Inflammatory macrophage (primary cell): Measurements from ENCODE around the gene HOXA9.
A peak's percentile ranks its signal among the peaks of the same experiment; 100 is the strongest.

Experiments used
- DNase-seq, 2 donors: peaks; one replicate each; pipeline ENCODE4 v3.0.0-alpha.2; 2020 to 2022

HOXA9 gene

DNA sequence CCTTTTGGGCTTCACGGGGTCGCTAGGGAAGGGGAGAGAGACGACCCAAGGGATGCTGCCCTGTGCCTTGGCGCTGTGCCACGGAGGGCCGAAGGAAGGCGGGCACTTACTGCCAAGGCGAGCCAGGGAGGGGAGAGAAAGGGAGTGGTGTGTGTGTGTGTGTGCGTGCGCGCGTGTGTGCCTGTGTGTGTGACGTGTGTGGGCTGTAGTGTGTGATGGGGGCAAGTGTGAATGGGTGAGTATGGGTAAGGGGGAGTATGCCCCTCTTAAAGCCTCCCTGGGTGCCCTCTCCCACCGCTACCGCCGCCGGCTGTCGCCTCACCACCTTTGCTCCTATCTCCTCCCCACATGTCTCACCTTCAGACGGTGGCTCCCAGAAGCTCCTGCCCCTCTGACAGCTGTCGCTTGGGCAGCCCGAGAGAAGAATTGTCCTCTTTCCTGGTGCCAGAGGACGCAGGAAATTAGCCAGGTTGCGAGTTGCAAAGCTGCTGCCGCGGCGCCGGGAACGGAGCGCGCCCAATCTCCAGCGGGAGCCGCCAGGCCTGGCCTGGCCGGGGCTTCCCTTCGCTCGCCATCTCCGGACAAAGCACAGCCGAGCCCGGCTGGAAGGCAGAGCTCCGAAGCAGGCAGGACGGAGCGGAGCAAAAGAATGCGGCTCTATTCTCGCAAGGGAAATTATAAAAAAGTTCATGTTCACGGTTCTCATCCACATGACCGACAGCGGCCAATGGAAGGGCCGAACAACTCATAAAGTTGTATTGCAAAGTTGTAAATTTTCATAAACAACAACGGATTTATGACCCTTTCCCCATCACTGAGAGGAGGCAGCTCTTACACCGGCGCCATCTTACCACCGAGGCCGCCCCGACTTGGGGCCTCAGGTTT lies 13.2 kb downstream of the HOXA9 start, which contains the start of gene HOXA3:
TSS of gene HOXA3 (minus strand) at position 653 of the 885 bp plus-strand sequence. CDS start 41,943 bp downstream, outside the sequence.
- no peak for DNase-seq

DNA sequence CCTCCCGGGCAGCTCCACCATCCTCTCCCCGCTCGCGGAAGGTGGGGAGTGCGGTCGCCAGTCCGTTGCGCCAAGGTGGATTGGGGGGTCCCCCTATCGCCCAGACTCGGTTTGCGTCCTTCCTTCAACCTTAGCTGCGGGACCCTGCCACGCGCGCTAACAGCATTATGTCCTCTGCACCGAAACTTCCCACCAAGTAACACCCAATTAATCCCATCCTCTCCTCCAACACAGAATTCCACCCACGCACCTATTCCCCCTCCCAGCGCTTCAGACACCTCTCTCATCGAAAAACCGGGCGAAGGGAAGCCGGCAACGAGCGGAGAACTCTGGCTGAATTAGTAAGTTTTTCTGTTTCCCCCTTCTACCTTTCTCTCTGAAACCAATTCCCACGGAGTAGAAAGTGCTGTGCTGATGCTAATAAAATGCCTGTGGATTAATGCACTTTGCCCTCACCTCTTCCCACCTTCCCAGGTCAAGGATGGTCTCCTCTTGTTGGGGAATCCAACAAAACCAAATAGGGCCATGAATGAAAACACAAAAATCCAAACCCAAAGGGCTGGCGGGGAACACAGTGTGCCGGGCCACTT lies 13.9 kb downstream of the HOXA9 start:
- DNase-seq = no peak

DNA sequence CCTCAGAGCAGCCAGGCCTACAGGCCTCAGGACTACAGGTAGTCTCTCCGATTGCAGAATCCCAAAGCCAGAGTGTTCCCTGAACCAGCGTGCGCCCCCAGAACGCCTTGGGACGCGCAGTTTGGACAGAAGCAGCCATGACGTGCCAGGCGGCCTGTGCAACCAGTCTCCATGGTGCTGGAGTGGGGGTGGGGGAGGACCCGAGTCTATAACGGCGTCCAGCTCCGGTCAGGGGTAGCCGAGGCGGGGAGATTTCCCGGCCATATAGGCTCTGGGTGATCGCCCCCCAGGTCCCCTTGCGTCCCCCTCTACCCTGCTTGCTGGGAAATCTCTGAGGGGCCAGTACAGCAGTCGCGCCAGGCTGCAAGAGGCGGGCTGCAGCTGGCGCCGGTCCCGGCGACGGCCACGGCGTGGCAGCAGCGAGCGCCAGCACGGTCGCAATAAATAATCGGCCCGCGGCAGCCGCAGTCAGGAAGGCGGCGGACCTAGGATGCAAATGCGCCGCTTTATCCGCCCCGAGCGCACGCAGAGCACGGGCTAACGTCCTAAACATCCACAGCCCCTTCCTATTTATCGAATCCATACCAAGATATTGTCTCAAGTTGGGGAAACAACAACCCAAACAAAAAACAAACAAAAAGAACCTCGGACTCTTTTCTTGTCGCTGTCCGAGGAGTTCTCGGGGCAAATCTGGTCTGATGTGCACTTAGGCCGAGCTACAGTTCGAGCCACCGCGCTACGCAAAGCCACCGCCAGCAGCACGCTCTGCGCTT lies 14.6 kb downstream of the HOXA9 start:
- peak; percentile 60 to 77 for DNase-seq

DNA sequence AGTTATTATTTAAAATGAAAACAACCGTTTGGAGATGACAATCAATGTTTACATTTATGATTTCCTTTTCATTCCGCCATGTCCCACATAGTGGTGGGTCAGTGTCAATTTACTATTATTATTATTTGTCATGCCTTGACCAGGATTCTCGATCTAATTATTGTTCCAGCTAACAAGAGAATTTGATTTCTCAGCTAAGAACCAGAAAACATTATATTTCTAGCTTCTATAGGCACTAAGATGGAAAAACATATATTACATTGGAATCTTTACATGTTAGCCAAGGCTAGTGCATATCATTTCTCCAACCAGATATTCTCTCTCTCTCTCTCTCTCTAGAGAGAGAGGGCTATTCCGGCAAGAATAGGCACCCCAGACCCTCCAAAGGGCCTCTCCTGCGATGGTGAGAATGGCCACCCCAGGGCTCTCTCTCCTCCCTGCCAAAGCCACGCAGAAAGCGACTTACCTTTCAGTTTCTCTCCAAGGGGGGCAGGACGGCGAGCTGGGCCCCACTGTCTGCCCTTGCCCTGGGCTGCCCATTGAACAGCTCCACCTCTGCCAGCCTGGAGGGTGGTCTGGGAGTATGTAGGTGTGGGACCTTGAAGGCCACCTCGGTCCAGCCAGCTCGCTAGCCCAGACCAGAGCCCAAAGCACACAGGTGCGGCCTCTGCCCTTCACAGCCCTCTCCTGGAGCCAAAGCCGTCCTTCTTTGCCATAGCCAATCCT lies 15.3 kb downstream of the HOXA9 start:
- no peak for DNase-seq

DNA sequence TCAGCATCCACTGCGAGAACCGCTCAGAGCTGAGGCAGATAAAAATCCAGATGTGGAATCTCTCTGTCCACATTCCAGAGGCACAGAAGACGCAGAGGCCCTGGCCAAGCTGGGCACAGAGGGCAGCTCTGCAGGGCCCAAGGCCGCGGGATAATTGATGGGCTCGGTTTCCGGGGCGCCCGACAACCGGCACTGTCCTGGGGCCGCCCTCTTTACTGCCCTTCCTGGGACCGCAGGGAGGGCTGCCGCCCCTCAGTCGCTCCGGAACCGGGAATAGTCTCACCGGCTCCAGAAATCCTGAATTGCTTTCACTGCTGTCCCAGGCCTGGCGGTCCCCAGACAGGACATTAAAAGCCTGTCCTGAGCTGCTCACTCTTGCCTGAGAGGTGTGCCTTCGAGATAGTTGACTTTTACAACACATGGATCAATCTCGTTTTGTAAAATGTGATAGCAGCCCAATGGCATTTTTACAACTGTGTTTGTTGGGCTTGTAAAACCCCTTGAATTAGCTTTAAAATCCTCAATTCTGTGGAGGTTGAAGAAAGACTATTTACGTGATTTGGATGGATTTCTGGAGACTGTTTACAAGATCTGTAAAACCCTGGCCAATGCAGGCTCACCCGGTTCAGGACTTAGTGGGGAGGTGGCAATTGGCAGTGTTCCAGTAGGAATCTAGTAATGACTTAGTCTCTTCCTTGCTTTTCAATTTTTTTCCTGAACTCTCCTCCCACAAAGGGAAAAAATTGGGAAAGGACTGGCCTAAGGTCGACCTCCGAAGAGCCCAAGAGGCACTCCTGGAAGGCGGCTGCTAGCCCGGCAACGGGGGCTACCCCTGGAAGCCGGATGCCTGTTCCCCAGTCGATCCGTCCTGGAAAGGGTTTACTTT lies 16.3 kb downstream of the HOXA9 start:
- DNase-seq = no peak

DNA sequence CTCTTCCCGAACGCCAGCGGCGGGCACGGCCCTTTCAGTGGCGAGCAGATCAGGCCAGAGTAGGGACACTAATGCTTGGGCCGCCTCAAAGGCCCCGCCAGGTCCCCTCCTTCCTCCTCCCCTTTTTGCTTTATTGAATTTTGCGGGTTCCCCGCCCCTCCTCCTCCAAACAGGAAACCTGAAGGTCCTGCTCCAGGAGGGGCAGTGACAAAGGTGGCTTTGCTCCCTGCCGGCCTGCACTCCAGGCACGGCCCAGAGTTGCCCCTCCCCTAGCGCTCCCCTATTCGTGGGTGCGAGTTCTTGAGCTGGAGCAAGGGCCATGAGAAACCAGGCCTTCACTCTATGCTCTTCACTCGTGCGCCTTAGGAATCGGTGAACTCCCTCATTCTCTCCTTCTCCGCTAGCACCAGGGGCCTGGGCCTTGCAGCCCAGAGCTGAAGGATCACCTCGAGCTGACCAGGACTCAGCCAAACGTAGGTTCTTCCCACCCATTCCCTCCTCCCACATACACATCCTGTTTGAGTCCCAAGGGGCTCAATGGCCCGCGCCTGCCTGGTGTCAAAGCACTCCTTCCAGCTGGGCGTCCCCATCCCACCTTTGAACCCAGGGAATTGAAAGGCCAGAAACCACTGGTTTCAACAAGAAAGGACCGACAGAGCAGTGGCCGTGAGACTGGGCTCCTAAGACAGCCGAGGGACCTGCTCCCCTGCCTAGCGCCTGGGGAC lies 17.1 kb downstream of the HOXA9 start:
- no peak for DNase-seq

DNA sequence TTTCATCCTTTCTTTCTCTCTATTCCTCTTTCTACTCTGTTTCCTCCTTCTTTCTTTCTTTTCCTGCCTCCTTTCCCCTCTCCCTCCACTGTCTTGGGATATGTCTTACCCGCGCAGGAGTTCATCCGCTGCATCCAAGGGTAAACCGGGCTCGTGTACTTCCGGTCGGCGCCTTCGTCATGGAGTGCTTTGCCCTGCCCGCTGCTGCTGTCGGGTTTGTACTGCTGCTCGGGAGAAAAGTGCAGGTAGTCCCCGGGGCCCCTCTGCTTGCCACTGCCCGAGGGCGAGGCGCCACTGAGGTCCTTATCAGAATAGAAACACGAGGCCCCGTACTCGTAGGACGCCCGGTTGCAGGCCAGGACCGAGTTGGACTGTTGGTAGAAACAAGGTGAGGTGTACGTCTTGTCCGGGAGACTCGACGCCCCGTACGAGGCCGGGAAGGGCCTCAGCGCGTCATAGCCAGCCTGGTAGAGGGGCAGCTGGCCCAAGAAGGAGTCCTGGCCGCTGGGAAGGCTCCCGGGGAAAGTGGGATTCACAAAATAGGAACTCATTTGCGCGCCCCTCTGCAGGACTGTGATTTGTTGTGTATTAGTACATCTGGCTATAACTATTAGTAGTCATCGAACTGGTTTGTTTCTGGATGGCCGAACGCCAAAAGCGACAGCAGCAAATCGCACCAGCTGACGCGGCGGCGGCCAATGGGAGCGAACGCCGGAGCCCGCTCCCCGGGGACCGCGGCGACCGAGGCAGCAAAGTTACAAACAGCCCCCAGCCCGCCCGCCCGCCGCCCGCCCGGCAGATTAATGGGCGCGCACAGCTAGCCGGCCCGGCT lies 17.9 kb downstream of the HOXA9 start, which contains the start of gene HOXA6:
TSS of gene HOXA6 (minus strand) at position 576 of the 832 bp plus-strand sequence. CDS start at position 551, 25 bp downstream.
- DNase-seq = no peak

DNA sequence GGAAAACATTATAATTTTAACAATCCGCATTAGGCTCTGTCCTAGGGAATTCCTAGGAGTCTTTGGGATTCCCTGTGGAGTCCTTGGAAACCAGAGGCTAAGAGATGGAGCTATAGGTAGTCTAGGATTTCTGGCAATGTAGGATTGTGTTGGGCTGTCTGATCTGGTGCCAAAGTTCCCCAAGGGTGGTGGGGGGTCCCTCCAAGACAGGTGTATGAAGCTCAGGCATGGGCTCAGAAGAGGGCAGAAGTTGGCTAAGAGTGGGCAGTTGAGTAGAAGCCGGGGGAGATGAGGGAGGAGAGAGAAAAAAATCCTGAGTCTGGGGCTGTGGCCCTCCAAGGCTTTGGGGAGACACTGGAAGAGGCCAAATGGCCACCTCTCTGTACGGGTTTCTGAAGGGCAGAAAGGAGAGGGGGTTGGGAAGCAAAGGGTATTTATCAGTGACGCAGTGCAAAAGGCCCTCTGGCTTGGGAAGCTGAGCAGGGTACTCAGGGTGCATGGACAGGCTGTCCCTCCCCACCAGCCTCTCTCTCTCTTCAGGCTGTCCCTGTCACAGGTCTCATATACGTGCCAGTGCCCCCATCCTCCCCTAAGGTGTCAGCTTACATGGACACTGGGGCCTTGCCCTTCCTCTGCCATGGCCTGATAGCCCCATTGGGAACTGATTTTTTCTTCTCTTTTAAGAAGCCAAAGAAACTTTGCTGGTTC lies 18.7 kb downstream of the HOXA9 start:
- DNase-seq = no peak

DNA sequence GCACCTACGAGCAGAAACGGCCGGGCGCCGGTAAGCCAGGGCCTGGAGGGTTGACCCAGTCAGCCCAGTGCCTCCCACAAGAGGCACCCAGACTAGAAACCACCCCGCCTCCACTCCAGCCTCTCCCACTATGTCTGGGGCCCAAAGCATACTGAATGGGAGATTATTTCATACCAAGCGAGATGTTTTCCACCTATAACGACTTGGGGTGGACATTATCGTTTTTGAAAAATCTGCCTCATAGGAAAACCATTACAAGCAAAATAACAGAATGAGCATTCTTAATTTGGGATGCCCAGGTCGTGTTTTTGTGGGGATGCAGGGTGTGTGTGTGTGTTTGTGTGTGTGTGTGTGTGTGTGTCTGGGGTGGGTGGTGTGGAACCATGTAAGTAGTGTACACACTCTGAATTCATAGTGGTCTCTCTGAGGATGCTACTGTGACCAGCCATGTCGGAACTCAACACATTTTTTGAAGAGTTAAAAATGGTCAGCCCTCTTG lies 19.4 kb downstream of the HOXA9 start:
- DNase-seq = no peak

DNA sequence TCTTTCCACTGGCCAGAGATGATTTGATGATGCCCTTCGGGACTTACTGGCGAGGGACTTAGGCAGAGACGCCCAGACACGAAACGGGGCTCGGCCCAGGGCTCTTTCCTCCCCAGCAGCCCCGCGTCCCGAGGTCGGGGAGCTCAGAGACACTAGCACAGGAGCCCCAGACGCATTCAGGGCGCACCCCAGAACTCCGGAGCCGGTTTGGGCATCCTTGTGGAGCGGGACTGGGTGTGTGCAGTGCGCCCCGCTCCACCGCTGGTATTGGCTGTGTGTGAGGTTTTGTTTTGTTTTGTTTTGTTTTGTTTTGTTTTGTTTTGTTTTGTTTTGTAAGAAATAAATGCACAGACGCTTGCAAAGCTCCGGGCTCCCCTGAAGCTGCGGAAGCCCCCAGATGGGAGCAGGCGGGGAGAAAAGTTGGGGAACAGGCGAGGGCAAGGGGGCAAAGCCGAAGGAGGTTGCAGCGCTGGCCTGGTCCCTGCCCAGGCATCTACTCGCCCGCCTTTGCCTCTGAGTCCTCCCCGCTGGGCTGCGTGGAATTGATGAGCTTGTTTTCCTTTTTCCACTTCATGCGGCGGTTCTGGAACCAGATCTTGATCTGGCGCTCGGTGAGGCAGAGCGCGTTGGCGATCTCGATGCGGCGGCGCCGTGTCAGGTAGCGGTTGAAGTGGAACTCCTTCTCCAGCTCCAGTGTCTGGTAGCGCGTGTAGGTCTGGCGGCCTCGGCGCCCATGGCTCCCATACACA lies 20.0 kb downstream of the HOXA9 start:
- no peak for DNase-seq

DNA sequence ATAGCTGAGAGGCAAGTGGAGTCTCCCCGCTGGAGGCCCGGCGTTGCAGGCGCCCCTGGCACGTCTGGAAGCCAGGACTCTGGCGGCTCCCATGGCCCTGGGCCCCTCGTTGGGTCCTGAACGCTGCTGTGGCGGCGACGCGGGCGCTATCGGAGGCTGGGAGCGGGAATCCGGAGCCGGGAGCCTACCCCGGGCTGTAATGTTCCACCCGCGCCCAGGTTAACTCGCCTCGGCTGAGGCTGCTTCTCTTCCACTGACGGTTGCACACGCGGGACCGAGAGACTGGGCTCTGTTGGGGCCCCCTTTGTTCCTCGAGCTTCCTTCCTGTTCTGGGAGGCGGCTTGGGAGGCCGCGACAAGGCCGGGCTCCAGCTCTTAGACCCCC lies 20.6 kb downstream of the HOXA9 start:
- DNase-seq = no peak

DNA sequence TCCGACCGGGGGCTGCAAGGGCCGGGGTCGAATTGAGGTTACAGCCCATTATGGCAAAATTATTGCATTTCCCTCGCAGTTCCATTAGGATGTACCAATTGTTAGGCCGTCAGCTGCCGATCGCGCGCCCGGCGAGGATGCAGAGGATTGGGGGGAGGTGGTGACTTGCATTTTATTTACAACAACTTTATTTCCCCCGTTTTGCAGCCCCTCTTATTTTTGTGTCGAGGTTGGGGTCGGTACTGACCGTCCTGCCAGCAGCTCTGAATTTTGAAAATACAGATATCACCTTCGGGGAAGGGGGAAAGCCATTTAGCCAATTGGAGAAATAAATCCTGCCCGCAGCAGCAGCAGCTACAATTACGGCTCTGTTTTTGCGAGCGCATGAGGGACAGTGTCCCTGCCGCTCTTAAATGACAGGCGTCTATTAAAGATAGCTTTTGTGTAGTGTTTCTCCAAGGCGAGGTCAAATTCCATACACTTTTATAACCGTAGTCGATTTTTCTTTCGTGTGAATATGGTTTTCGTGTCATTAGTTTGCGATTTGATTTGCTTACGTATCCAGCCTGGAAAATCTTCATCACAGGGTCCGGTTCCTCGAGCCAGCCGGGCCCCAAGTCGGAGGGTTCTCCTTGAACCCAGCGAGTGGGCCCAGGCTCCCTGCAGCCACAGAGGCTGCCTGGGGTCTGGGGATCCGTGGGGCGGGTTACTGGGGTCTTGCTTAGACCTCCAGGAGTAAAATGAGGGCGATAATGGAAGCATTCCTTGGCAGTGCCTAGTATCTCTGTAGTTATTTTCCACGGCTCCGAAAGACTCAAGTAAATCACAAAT lies 21.2 kb downstream of the HOXA9 start:
- DNase-seq = no peak

DNA sequence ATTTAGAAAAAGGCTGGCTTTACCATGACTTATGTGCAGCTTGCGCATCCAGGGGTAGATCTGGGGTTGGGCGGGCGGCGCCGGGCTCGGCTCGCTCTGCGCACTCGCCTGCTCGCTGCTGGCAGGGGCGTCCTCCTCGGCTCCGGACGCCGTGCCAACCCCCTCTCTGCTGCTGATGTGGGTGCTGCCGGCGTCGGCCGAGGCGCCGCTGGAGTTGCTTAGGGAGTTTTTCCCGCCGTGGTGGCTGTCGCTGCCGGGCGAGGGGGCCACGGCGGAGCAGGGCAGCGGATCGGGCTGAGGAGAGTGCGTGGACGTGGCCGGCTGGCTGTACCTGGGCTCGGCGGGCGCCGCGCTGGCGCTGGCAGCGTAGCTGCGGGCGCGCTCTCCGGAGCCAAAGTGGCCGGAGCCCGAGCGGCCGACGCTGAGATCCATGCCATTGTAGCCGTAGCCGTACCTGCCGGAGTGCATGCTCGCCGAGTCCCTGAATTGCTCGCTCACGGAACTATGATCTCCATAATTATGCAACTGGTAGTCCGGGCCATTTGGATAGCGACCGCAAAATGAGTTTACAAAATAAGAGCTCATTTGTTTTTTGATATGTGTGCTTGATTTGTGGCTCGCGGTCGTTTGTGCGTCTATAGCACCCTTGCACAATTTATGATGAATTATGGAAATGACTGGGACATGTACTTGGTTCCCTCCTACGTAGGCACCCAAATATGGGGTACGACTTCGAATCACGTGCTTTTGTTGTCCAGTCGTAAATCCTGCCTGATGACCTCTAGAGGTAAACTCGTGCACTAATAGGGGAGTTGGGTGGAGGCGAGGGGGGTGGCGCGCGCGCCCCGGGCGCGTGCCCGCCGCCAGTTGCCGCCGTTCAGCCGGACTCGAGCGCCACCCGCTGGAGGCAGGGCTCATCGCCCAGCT lies 22.1 kb downstream of the HOXA9 start, which contains the start of gene HOXA5:
TSS of gene HOXA5 (minus strand) at position 659 of the 927 bp plus-strand sequence. CDS start at position 585, 74 bp downstream.
- peak; percentile 55 to 68 for DNase-seq

DNA sequence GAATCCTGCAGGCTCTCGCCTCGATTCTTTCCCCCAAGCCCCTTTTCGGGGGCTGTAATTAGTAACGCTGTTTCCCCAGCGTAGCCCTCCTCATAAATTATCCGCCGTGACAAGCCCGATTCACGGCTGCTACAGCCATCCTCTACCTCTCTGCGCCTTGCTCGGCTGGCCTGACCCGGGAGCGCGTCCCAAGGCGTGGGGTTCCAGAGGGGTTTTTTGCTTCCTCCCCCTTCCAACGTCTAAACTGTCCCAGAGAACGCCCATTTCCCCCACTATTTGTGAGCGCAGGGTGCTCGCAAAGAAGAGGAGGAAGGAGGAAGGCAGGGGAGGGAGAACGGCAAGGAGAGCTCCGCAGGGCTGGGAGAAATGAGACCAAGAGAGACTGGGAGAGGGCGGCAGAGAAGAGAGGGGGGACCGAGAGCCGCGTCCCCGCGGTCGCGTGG lies 22.7 kb downstream of the HOXA9 start:
- no peak for DNase-seq

DNA sequence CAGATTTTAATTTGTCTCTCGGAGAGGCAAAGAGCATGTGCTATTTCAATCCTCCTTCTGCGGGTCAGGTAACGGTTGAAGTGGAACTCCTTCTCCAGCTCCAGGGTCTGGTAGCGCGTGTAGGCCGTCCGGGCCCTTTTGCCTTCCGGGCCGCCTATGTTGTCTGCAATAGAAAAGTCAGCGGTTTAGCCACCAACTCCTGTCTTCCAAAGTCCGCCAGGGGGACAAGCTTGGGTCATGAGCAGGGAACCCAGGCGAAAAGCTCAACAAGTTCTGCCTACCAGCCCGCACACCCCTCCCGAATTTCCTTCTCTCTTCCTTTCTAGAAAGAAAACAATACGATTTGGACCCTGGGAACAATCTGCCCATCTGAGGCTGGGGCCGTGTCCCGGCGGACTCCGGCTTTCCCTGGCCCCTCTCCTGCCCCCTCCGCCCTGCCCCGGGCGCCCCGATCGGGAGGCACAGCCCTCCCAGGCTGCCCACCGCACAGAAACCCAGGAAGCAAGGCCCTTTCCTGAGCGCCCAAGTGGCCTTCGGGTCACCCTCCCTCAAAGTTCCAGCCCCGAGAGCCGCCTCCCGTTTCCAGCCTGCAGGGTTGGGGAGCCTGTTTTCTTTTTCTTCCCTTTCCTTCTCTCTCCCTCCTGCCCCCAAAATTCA lies 23.3 kb downstream of the HOXA9 start:
- no peak for DNase-seq
